Neuronal stem cell (in vitro differentiated cells): ENCODE measurements around the gene NUP160.
A peak's percentile ranks its signal among the peaks of the same experiment; 100 is the strongest.
"Not testable (repeated sequence)": the region's sequence is repeated elsewhere in the genome, so short reads cannot be mapped to it uniquely, and the experiment has no call there.

Experiments used
- DNase-seq: peaks from one replicate; pipeline ENCODE4 v3.0.0-alpha.2; 2013; ENCODE audit warnings: low spot score
- H2AFZ ChIP-seq: one replicate; pipeline ENCODE4 v1.6.1; 2013; ENCODE audit warnings: mild to moderate bottlenecking, low read length, inconsistent platforms
- H2AK5ac ChIP-seq: 2 replicates; pipeline ENCODE4 v1.6.1; 2013; ENCODE audit warnings: low read depth, mild to moderate bottlenecking, inconsistent platforms, low read length, moderate library complexity, mixed read lengths
- H2BK120ac ChIP-seq: 2 replicates; pipeline ENCODE4 v1.6.1; 2013; ENCODE audit warnings: low read depth, mild to moderate bottlenecking, inconsistent platforms, low read length, moderate library complexity, mixed read lengths
- H2BK12ac ChIP-seq: one replicate; pipeline ENCODE4 v1.6.1; 2013; ENCODE audit warnings: low read length, inconsistent platforms
- H2BK15ac ChIP-seq: 2 replicates; pipeline ENCODE4 v1.6.1; 2013; ENCODE audit warnings: mild to moderate bottlenecking, low read length, inconsistent platforms, mixed read lengths
- H2BK5ac ChIP-seq: one replicate; pipeline ENCODE4 v1.6.1; 2013; ENCODE audit warnings: inconsistent platforms, mild to moderate bottlenecking, low read length, moderate library complexity
- H3K14ac ChIP-seq: one replicate; pipeline ENCODE4 v1.6.1; 2013; ENCODE audit warnings: low read length, inconsistent platforms
- H3K18ac ChIP-seq: 2 replicates; pipeline ENCODE4 v1.6.1; 2013; ENCODE audit warnings: low read length, inconsistent platforms
- H3K23ac ChIP-seq: 2 replicates; pipeline ENCODE4 v1.6.1; 2013; ENCODE audit warnings: low read depth, mild to moderate bottlenecking, mixed read lengths, low read length, inconsistent platforms; ENCODE audit not compliant: poor library complexity
- H3K27ac ChIP-seq: replicated peaks from 3 replicates; pipeline ENCODE4 v1.5.1; 2013; ENCODE audit warnings: low read length, inconsistent platforms
- H3K27me3 ChIP-seq, 3 experiments: 2 replicates each; pipeline ENCODE4 v1.6.1; 2013; ENCODE audit warnings: low read length in 3 of 3, mild to moderate bottlenecking in 2 of 3, inconsistent platforms in 1 of 3, low read depth in 1 of 3, mixed read lengths in 1 of 3, moderate library complexity in 1 of 3; ENCODE audit not compliant: control insufficient read depth in 3 of 3, insufficient read depth in 3 of 3
- H3K36me3 ChIP-seq, 2 donors: replicated peaks in 1 of 2; 2 replicates each; pipeline ENCODE4 v1.6.1; 2013; ENCODE audit warnings: low read length in 2 of 2; ENCODE audit not compliant: control insufficient read depth in 2 of 2, insufficient read depth in 2 of 2
- H3K4ac ChIP-seq: 2 replicates; pipeline ENCODE4 v1.6.1; 2013; ENCODE audit warnings: inconsistent platforms, mild to moderate bottlenecking, low read length, moderate library complexity
- H3K4me1 ChIP-seq, 2 donors: 1 replicate in 1 of 2; 2 replicates in 1 of 2; pipeline ENCODE4 v1.6.1; 2013; ENCODE audit warnings: low read length in 2 of 2, low read depth in 1 of 2; ENCODE audit not compliant: control insufficient read depth in 2 of 2, insufficient read depth in 1 of 2
- H3K4me2 ChIP-seq: one replicate; pipeline ENCODE4 v1.6.1; 2013; ENCODE audit warnings: mild to moderate bottlenecking, low read length, inconsistent platforms; ENCODE audit not compliant: insufficient read depth, poor library complexity, severe bottlenecking
- H3K4me3 ChIP-seq, 2 donors: 2 replicates each; pipeline ENCODE4 v1.5.1; 2013; ENCODE audit warnings: low read length in 2 of 2, mild to moderate bottlenecking in 2 of 2, inconsistent platforms in 1 of 2, moderate library complexity in 1 of 2
- H3K79me1 ChIP-seq: one replicate; pipeline ENCODE4 v1.6.1; 2013; ENCODE audit warnings: low read depth, mild to moderate bottlenecking, inconsistent platforms, low read length, moderate library complexity
- H3K9ac ChIP-seq: one replicate; pipeline ENCODE4 v1.6.1; 2013; ENCODE audit warnings: mild to moderate bottlenecking, low read depth, low read length, inconsistent platforms; ENCODE audit not compliant: poor library complexity
- H3K9me3 ChIP-seq, 2 donors: replicated peaks in 1 of 2; 2 replicates each; pipeline versions ENCODE3 to v1.6.1; 2013; ENCODE audit warnings: low read length in 2 of 2, mild to moderate bottlenecking in 2 of 2, inconsistent platforms in 1 of 2, low read depth in 1 of 2, mixed read lengths in 1 of 2, moderate library complexity in 1 of 2; ENCODE audit not compliant: control insufficient read depth in 2 of 2, insufficient read depth in 1 of 2
- H4K8ac ChIP-seq: one replicate; pipeline ENCODE4 v1.6.1; 2013; ENCODE audit warnings: low read depth, mild to moderate bottlenecking, inconsistent platforms, low read length, moderate library complexity
- H4K91ac ChIP-seq: one replicate; pipeline ENCODE4 v1.6.1; 2013; ENCODE audit warnings: low read length, low read depth, mild to moderate bottlenecking, inconsistent platforms; ENCODE audit not compliant: poor library complexity
- WGBS, 2 donors: extraction: QIAGEN DNeasy Blood & Tissue Kit; methylation state at CpG; one replicate each; pipeline ENCODE4 v1.1.7; 2013; ENCODE audit warnings: missing lambda C conversion rate in 2 of 2, mixed read lengths in 1 of 2; ENCODE audit not compliant: insufficient read length in 2 of 2, insufficient replicate concordance in 1 of 2; ENCODE audit errors: extremely low coverage in 2 of 2; 5-methylcytosine and 5-hydroxymethylcytosine counted together

Gene NUP160

DNA sequence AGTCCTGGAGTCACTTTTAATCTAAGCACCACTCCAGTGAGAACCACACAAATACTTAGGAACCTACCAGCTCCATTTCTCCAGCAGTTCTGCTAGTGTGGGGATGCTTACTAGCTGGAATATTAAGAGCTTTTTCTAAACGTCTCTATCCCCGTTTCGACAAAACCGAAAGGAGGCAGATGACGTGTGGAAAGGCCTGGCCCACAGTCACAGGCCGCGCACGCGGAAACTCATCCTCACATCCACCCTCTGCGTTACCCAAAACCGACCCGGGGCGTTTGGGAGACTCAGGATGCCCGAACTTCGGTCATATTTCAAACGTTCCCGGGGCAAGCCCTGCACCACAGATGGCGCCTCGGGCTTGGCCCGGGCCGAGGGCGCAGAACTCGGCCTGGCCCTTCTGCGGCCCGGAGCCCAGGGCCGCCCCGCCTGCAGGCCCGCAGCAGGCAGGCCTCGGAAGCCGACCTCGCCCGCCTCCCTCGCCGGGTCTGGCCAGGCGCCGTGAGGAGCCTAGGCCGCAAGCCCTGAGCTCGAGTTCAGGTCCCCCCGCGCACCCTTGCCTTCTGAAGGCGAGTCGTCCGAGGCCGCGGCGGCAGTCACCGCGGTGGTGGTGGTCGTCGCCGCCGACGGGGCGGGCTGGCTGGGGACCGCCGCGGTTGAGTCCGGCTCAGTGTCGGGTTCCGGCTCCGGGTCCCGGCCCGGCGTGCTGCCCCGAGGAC is 81.5 kb downstream of the NUP160 start:
- peak overlapping the region; percentile 67 for H3K14ac ChIP-seq

DNA sequence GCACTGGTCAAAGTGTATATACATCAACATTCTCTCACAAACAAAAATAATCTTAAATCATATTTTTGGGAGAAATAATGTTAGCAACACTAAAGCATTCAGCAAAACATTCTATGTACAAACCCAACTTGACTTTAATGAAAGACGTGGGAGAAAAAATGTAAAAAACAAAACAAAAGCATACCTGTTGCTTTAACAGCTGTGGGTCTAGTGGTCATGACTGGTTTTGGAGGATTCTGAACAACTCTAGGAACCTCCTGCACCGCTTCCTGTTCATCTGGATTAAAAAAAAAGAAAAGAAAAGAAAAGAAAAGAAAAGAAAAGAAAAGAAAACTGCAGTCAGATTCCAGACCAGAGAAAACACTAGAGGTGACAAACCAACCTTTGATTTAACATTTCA is 83.1 kb downstream of the NUP160 start:
- no peak overlapping the region for H3K14ac ChIP-seq
- no peak overlapping the region for H2BK5ac ChIP-seq
- H3K9me3 ChIP-seq: no peaks in the 10 kb centered on the region
- no peak overlapping the region for H3K27ac ChIP-seq
- H2AK5ac ChIP-seq: no peak overlapping the region
- H3K4me2 ChIP-seq: no peak overlapping the region
- no CpG with 5 or more reads among the region's 2 CpGs for WGBS, 2 donors
- no peak overlapping the region for H2BK120ac ChIP-seq
- no peak for DNase-seq
- H3K36me3 ChIP-seq: peaks cover 18 to 50% of the 10 kb centered on the region in 2 donors
- H4K8ac ChIP-seq: no peak overlapping the region
- H2AFZ ChIP-seq: no peak overlapping the region
- no peak overlapping the region for H4K91ac ChIP-seq
- peaks cover 3 to 8% of the 10 kb centered on the region in 2 donors for H3K4me1 ChIP-seq
- H3K18ac ChIP-seq: no peak overlapping the region
- no peak overlapping the region for H2BK15ac ChIP-seq
- H3K4ac ChIP-seq: no peak overlapping the region
- no peaks in the 10 kb centered on the region for H3K27me3 ChIP-seq
- H3K9ac ChIP-seq: no peak overlapping the region
- peaks cover 3% of the 10 kb centered on the region for H3K79me1 ChIP-seq
- no peak overlapping the region for H3K23ac ChIP-seq
- no peak overlapping the region for H2BK12ac ChIP-seq
- peak overlapping the region in 1 of 2 donors; percentile 90 for H3K4me3 ChIP-seq

More for the DNA sequence above, 81.5 kb downstream of the NUP160 start:
- Histone ChIP-seq H3K18ac (peak overlapping the region; percentile 95), H3K79me1 (peaks cover 1% of the 10 kb centered on the region), H3K4me1 (peaks cover 3 to 8% of the 10 kb centered on the region in 2 donors), H2AK5ac (peak overlapping the region; percentile 72), H4K91ac (no peak overlapping the region), H2BK12ac (no peak overlapping the region), H3K9me3 (no peaks in the 10 kb centered on the region), H3K4me2 (peak overlapping the region; percentile 35), H2BK15ac (no peak overlapping the region), H3K27ac (peak overlapping the region; percentile 77), H3K4me3 (peak overlapping the region; percentile 90 to 98), H3K36me3 (peaks cover 11 to 34% of the 10 kb centered on the region in 2 donors), H3K9ac (peak overlapping the region; percentile 98), H4K8ac (peak overlapping the region; percentile 45), H2BK120ac (no peak overlapping the region), H3K27me3 (no peaks in the 10 kb centered on the region), H2BK5ac (peak overlapping the region; percentile 72), H2AFZ (peak overlapping the region; percentile 88), H3K4ac (peak overlapping the region; percentile 79), H3K23ac (peak overlapping the region; percentile 48)
- WGBS, 2 donors: no CpG with 5 or more reads among the region's 65 CpGs
- peak; percentile 30 for DNase-seq

DNA sequence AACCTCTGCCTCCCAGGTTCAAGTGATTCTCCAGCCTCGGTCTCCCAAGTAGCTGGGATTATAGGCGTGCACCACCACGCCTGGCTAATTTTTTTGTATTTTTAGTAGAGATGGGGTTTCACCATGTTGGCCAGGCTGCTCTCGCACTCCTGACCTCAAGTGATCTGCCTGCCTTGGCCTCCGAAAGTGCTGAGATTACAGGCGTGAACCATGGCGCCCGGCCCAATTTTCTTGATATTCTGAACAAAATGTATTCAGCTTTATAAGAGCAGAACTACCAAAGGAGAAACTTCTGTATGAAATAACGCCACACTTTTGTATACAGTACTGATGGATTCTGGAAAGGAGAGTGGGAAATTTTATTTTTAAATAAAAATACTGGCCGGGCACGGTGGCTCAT is 88.9 kb downstream of the NUP160 start:
- H2AFZ ChIP-seq, H2BK5ac ChIP-seq, H4K91ac ChIP-seq, H3K14ac ChIP-seq, H3K4me2 ChIP-seq, H2BK120ac ChIP-seq, DNase-seq, H3K18ac ChIP-seq, H3K4ac ChIP-seq, H3K4me3 ChIP-seq, H3K23ac ChIP-seq, H2BK12ac ChIP-seq, H3K4me1 ChIP-seq, H3K27ac ChIP-seq, H2BK15ac ChIP-seq, H3K79me1 ChIP-seq, H3K27me3 ChIP-seq, H2AK5ac ChIP-seq, H4K8ac ChIP-seq, H3K9ac ChIP-seq: not testable (repeated sequence)
- H3K9me3 ChIP-seq: peaks cover 4 to 14% of the 10 kb centered on the region in 2 donors
- whole genome bisulfite sequencing, 2 donors: no CpG with 5 or more reads among the region's 11 CpGs
- H3K36me3 ChIP-seq: peaks cover 35 to 90% of the 10 kb centered on the region in 2 donors

DNA sequence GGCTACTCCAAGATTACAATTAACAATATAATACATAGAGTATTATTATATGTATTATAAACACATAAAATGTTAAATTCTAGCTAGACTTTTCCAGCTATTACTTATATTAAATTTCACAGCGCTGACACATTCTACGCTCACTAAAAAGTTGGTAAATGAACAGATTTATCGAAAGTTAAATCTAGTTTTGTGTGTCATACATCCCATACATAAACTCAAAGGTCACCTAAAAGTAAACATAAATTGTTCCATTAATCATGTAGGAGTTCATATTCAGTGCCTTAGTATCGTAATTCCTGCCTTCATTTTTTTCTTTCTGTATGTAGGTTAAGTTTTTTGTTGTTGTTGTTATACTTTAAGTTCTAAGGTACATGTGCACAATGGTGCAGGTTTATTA is 91.9 kb downstream of the NUP160 start:
- no peak overlapping the region for H2BK12ac ChIP-seq

More for the DNA sequence above, 91.9 kb downstream of the NUP160 start:
- Histone ChIP-seq H3K14ac (no peak overlapping the region), H2AK5ac (no peak overlapping the region), H3K27me3 (no peaks in the 10 kb centered on the region), H3K18ac (no peak overlapping the region), H4K8ac (no peak overlapping the region), H3K4me2 (no peak overlapping the region), H3K9me3 (peaks cover 4 to 14% of the 10 kb centered on the region in 2 donors), H2BK120ac (no peak overlapping the region), H4K91ac (no peak overlapping the region), H3K36me3 (peaks cover 46 to 91% of the 10 kb centered on the region in 2 donors), H3K4ac (no peak overlapping the region), H2AFZ (no peak overlapping the region), H3K23ac (no peak overlapping the region), H3K4me1 (no peaks in the 10 kb centered on the region), H3K9ac (no peak overlapping the region), H3K27ac (no peak overlapping the region), H2BK5ac (no peak overlapping the region), H3K79me1 (peaks cover 2% of the 10 kb centered on the region), H2BK15ac (no peak overlapping the region), H3K4me3 (no peak overlapping the region)
- WGBS, 2 donors: no CpG with 5 or more reads among the region's 4 CpGs
- no peak for DNase-seq
